Transverse colon (tissue), 4 donors: ENCODE measurements around the gene C2orf15. TPM values are rescaled to one million over a fixed set of nuclear protein-coding genes. Genes with fewer than 3 reads are reported as not detected.
A peak's percentile ranks its signal among the peaks of the same experiment; 100 is the strongest.

Experiments used
- DNase-seq: peaks from one replicate; pipeline ENCODE4 v3.0.0-alpha.2; 2019
- H3K27ac ChIP-seq, 4 donors: fragments of 200-600 bp; sonication (generic); 2 replicates each; pipeline ENCODE4 v1.5.1; 2016 to 2018; ENCODE audit warnings: inconsistent platforms in 4 of 4
- H3K27me3 ChIP-seq: fragments of 200-600 bp; sonication (generic); 2 replicates; pipeline ENCODE4 v1.5.1; 2017; ENCODE audit warnings: inconsistent platforms
- H3K36me3 ChIP-seq, 4 donors: fragments of 200-600 bp; sonication (generic); 2 replicates each; pipeline ENCODE4 v1.5.1; 2017 to 2019; ENCODE audit warnings: inconsistent platforms in 4 of 4
- H3K4me1 ChIP-seq, 4 donors: fragments of 200-600 bp; sonication (generic); 2 replicates each; pipeline ENCODE4 v1.5.1; 2017 to 2020; ENCODE audit warnings: inconsistent platforms in 4 of 4
- H3K4me3 ChIP-seq, 4 donors: fragments of 200-600 bp; sonication (generic); 1 replicate in 1 of 4; 2 replicates in 3 of 4; pipeline versions ENCODE4 v1.5.1 to v1.6.1; 2017 to 2019; ENCODE audit warnings: inconsistent platforms in 4 of 4
- H3K9me3 ChIP-seq, 2 donors: fragments of 200-600 bp; sonication (generic); 2 replicates each; pipeline ENCODE4 v1.5.1; 2017 to 2019; ENCODE audit warnings: inconsistent platforms in 2 of 2
- CTCF ChIP-seq, 5 experiments: fragments of 200-600 bp in 3 of 5; fragments of 450-650 bp in 2 of 5; sonication (generic) in 3 of 5; IDR thresholded peaks; 1 replicate in 2 of 5; 2 replicates in 3 of 5; pipeline ENCODE4 v1.5.1; 2016 to 2017; ENCODE audit warnings: antibody characterized with exemption in 5 of 5, inconsistent platforms in 3 of 5, mild to moderate bottlenecking in 2 of 5, moderate library complexity in 1 of 5
- EP300 ChIP-seq: sonication (generic); formaldehyde crosslinking; IDR thresholded peaks from one replicate; pipeline ENCODE4 v1.6.1; 2017; ENCODE audit warnings: antibody characterized with exemption, low read depth
- POLR2A ChIP-seq: fragments of 450-650 bp; IDR thresholded peaks from one replicate; pipeline ENCODE4 v1.6.1; 2016; ENCODE audit warnings: antibody characterized with exemption, mild to moderate bottlenecking, moderate library complexity
- POLR2AphosphoS5 ChIP-seq, 3 donors: sonication (generic); formaldehyde crosslinking; IDR thresholded peaks; one replicate each; pipeline ENCODE4 v1.6.1; 2016; ENCODE audit warnings: antibody characterized with exemption in 3 of 3
- WGBS, 2 donors: methylation state at CpG; one replicate each; pipeline ENCODE4 v1.1.5; 2018; ENCODE audit warnings: low coverage in 1 of 2; 5-methylcytosine and 5-hydroxymethylcytosine counted together
- in situ Hi-C, 4 donors: fragments of 200-750 bp; cut with MboI; loops; one replicate each; pipeline versions ENCODE4 v1.15.0 to v1.15.1; 2017; ENCODE audit warnings: low sequenced_read_pairs in 3 of 4, low pct_ligation_motif_present in 1 of 4, low pct_unique_long_range_greater_than_20kb in 1 of 4
- intact Hi-C: fragments of 100-400 bp; cut with DNase I; formaldehyde crosslinking; loops from one replicate; pipeline ENCODE4 v1.15.1; 2023; ENCODE audit warnings: low total_unique reads
- total RNA-seq, 4 donors: library from RNA; depleted of rRNA; stranded (reverse); fragments of >200 nt; gene quantifications; one replicate each; pipeline ENCODE4 v1.1.0, GENCODE V29; 2016

Gene C2orf15, protein sequence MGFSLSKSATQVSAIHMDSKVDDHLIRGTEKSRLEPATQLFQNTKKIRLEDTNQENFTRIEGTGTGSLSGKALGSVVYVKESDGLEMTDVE
- 1 to 10 TPM in 2 of 4 donors, under 1 TPM in 1, not detected in 1; 0.82 to 3.7 (median 1.8) TPM for total RNA-seq

GRCh38 chr2:99141110-99142108 is at the start of gene C2orf15:
C2orf15 (plus strand) TSS chr2:99141707; CDS start chr2:99150559, 8,852 bp downstream.
- H3K27ac ChIP-seq: peak within 1 kb of the TSS; percentile 90 to 97 (median 96)
- H3K27me3 ChIP-seq: no peaks in the 10 kb centered on the region
- intact Hi-C loops: no loop called here
- peak within 1 kb of the TSS; percentile 60 to 96 (median 82) for H3K4me3 ChIP-seq
- 0% methylated on average over 5 to 65 of the region's 84 CpGs for WGBS, 2 donors
- TF ChIP-seq POLR2AphosphoS5 (IDR thresholded peaks at IDR 0.05): peak; percentile 88 to 96 (median 92)
- no peak for TF ChIP-seq EP300
- peak; percentile 90 for TF ChIP-seq POLR2A
- no peak for TF ChIP-seq CTCF (IDR thresholded peaks at IDR 0.05)
- H3K9me3 ChIP-seq: no peaks in the 10 kb centered on the region
- DNase-seq: peak; percentile 98
- in situ Hi-C loops: no loop called here
- H3K36me3 ChIP-seq: no peaks in the 10 kb centered on the region
- H3K4me1 ChIP-seq: peaks cover 6 to 19% (median 12%) of the 10 kb centered on the region in 4 donors

GRCh38 chr2:99096728-99097127 is 44.8 kb upstream of the C2orf15 start:
- H3K4me3 ChIP-seq: no peak overlapping the region
- H3K27me3 ChIP-seq: no peaks in the 10 kb centered on the region
- no peak for TF ChIP-seq EP300
- intact Hi-C loops (no loop called here), in situ Hi-C loops (no loop called here)
- H3K27ac ChIP-seq: no peak overlapping the region
- H3K36me3 ChIP-seq: no peaks in the 10 kb centered on the region
- no peak for DNase-seq
- WGBS, 2 donors: 64 to 78% methylated on average over 1 of the region's 1 CpG
- H3K9me3 ChIP-seq: peaks cover 7% of the 10 kb centered on the region in 2 donors
- no peaks in the 10 kb centered on the region for H3K4me1 ChIP-seq

- intact Hi-C loops (no loop called here), in situ Hi-C loops (no loop called here)
- WGBS, 2 donors: 26 to 45% methylated on average over 3 of the region's 3 CpGs
- H3K4me1 ChIP-seq: no peaks in the 10 kb centered on the region
- H3K36me3 ChIP-seq: no peaks in the 10 kb centered on the region
- H3K27me3 ChIP-seq: no peaks in the 10 kb centered on the region
- H3K27ac ChIP-seq: no peak overlapping the region
- H3K4me3 ChIP-seq: no peak overlapping the region
- TF ChIP-seq EP300 (no peak), CTCF (IDR thresholded peaks at IDR 0.05) (no peak), POLR2A (no peak), POLR2AphosphoS5 (IDR thresholded peaks at IDR 0.05) (no peak)
- DNase-seq: no peak
- no peaks in the 10 kb centered on the region for H3K9me3 ChIP-seq
Measured at GRCh38 chr2:99101697-99102096, 39.8 kb upstream of the C2orf15 start.

- no peaks in the 10 kb centered on the region for H3K36me3 ChIP-seq
- WGBS, 2 donors: 75 to 79% methylated on average over 2 of the region's 2 CpGs
- H3K4me3 ChIP-seq: no peak overlapping the region
- H3K27ac ChIP-seq: no peak overlapping the region
- H3K27me3 ChIP-seq: no peaks in the 10 kb centered on the region
- no peak for DNase-seq
- intact Hi-C loops: no loop called here
- H3K9me3 ChIP-seq: no peaks in the 10 kb centered on the region
- H3K4me1 ChIP-seq: no peaks in the 10 kb centered on the region
- in situ Hi-C loops: no loop called here
- TF ChIP-seq POLR2AphosphoS5 (IDR thresholded peaks at IDR 0.05) (no peak), EP300 (no peak), CTCF (IDR thresholded peaks at IDR 0.05) (no peak), POLR2A (no peak)
Measured at GRCh38 chr2:99104006-99104405, 37.5 kb upstream of the C2orf15 start.
